HL-60 (cell line): ENCODE data around the gene NPVF.

Source experiments
- DNase-seq, 2 experiments: peaks; one replicate each; pipeline ENCODE4 v3.0.0-alpha.2; 2010 to 2020; ENCODE audit warnings: low read depth in 1 of 2, low spot score in 1 of 2
- H3K27ac ChIP-seq: fragments of 250-450 bp; sonication (Bioruptor Pico); replicated peaks from 2 replicates; pipeline ENCODE4 v1.5.1; 2020; ENCODE audit warnings: mild to moderate bottlenecking, moderate library complexity
- H3K27me3 ChIP-seq: fragments of 250-450 bp; sonication (Bioruptor Pico); 2 replicates; pipeline ENCODE4 v1.5.1; 2021; ENCODE audit warnings: mild to moderate bottlenecking, moderate library complexity; ENCODE audit not compliant: insufficient read depth, poor library complexity, severe bottlenecking
- H3K4me3 ChIP-seq: replicated peaks from 2 replicates; pipeline ENCODE4 v1.5.1; 2011; ENCODE audit warnings: mild to moderate bottlenecking, control low read depth, low read length; ENCODE audit not compliant: insufficient read depth
- CTCF ChIP-seq: IDR thresholded peaks from one replicate; pipeline ENCODE4 v1.5.1; 2011; ENCODE audit warnings: low read length, control low read depth, inconsistent platforms; ENCODE audit not compliant: insufficient read depth
- GABPA ChIP-seq: IDR thresholded peaks from 2 replicates; pipeline ENCODE4 v1.6.1; 2012; ENCODE audit warnings: low read depth
- POLR2AphosphoS5 ChIP-seq: IDR thresholded peaks from 2 replicates; pipeline ENCODE4 v1.6.1; 2012; ENCODE audit warnings: low read depth
- REST ChIP-seq: IDR thresholded peaks from 2 replicates; pipeline ENCODE4 v1.6.1; 2012; ENCODE audit warnings: low read depth; ENCODE audit not compliant: insufficient replicate concordance
- SPI1 ChIP-seq: IDR thresholded peaks from 2 replicates; pipeline ENCODE4 v1.6.1; 2012; ENCODE audit warnings: low read depth, mild to moderate bottlenecking, borderline replicate concordance

Gene NPVF

GRCh38 chr7:25255611-25256332 is 27.5 kb upstream of the NPVF start:
- Histone ChIP-seq H3K4me3 (no peak overlapping the region), H3K27me3 (no peaks in the 10 kb centered on the region), H3K27ac (no peak overlapping the region)
- no peak for DNase-seq
- TF ChIP-seq POLR2AphosphoS5 (no peak), CTCF (no peak), SPI1 (no peak), REST (no peak), GABPA (no peak)

GRCh38 chr7:25254604-25255003 is 26.3 kb upstream of the NPVF start:
- no peak for TF ChIP-seq GABPA
- TF ChIP-seq REST, result no peak
- no peak for TF ChIP-seq SPI1
- no peak for TF ChIP-seq CTCF
- no peak for TF ChIP-seq POLR2AphosphoS5
- no peak overlapping the region for H3K4me3 ChIP-seq
- DNase-seq, result no peak
- peaks cover 2% of the 10 kb centered on the region for H3K27me3 ChIP-seq
- H3K27ac ChIP-seq, result no peak overlapping the region

- no peak overlapping the region for H3K27ac ChIP-seq
- DNase-seq, result no peak
- peaks cover 2% of the 10 kb centered on the region for H3K27me3 ChIP-seq
- no peak overlapping the region for H3K4me3 ChIP-seq
- TF ChIP-seq CTCF (no peak), REST (no peak), POLR2AphosphoS5 (no peak)
Observed at GRCh38 chr7:25253714-25254113, 25.4 kb upstream of the NPVF start.
